GM12865 (cell line): Measurements from ENCODE around the gene ZFP36L1.
A peak's percentile ranks its signal among the peaks of the same experiment; 100 is the strongest.

Experiments used
- DNase-seq: peaks from one replicate; pipeline ENCODE4 v3.0.0; 2010; ENCODE audit warnings: low read depth
- H3K4me3 ChIP-seq: 2 replicates; pipeline ENCODE4 v1.5.1; 2011; ENCODE audit warnings: mild to moderate bottlenecking, low read depth, low read length, control low read depth
- TF ChIP-seq, protein P1 (sequence below): IDR thresholded peaks from 2 replicates; pipeline ENCODE4 v1.5.1; 2011; ENCODE audit warnings: low read length, control low read depth, low read depth, inconsistent platforms; ENCODE audit not compliant: insufficient read depth; ENCODE audit errors: missing control alignments

The ZFP36L1 gene

DNA sequence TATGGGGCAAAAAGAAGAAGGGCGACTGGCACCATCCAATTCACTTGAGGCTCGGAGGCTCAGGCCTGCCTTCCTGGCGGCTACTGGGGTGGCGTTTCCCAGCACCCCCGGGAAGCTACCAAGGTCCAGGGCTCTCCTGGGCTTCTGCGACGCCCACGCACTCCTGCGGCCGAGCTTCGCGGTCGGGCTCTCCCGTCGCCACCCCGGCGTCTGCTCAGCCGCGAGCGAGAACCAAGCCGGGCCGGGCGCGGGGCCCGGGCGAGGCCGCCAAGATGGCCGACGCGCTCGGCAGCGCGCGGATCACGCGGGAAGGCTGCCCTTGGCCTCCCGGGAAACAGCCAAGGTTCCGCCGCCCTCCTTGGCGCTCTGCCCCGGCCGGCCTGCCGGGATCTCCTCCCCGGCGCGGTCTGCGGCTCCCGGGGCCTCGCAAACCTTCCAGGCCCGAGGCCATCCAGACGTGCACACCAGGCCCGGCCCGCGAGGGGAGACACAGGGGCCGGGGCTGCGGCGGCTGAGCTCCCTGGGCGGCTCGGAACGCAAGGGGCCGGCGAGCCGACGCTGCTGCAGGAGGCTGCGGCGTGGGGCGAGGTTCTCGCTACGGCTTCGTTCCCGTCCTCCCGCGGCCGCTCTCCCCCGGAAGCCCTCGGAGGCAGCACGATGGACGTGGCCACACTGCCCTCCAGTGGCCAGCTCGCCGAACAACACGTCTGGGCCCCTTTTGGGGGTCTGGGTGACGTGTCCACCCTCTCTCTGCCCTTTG, 23.5 kb upstream of the ZFP36L1 start:
- peak overlapping the region; percentile 59 for H3K4me3 ChIP-seq
- DNase-seq: peak; percentile 97
- TF ChIP-seq, protein P1, sequence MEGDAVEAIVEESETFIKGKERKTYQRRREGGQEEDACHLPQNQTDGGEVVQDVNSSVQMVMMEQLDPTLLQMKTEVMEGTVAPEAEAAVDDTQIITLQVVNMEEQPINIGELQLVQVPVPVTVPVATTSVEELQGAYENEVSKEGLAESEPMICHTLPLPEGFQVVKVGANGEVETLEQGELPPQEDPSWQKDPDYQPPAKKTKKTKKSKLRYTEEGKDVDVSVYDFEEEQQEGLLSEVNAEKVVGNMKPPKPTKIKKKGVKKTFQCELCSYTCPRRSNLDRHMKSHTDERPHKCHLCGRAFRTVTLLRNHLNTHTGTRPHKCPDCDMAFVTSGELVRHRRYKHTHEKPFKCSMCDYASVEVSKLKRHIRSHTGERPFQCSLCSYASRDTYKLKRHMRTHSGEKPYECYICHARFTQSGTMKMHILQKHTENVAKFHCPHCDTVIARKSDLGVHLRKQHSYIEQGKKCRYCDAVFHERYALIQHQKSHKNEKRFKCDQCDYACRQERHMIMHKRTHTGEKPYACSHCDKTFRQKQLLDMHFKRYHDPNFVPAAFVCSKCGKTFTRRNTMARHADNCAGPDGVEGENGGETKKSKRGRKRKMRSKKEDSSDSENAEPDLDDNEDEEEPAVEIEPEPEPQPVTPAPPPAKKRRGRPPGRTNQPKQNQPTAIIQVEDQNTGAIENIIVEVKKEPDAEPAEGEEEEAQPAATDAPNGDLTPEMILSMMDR: peak; percentile 93

DNA sequence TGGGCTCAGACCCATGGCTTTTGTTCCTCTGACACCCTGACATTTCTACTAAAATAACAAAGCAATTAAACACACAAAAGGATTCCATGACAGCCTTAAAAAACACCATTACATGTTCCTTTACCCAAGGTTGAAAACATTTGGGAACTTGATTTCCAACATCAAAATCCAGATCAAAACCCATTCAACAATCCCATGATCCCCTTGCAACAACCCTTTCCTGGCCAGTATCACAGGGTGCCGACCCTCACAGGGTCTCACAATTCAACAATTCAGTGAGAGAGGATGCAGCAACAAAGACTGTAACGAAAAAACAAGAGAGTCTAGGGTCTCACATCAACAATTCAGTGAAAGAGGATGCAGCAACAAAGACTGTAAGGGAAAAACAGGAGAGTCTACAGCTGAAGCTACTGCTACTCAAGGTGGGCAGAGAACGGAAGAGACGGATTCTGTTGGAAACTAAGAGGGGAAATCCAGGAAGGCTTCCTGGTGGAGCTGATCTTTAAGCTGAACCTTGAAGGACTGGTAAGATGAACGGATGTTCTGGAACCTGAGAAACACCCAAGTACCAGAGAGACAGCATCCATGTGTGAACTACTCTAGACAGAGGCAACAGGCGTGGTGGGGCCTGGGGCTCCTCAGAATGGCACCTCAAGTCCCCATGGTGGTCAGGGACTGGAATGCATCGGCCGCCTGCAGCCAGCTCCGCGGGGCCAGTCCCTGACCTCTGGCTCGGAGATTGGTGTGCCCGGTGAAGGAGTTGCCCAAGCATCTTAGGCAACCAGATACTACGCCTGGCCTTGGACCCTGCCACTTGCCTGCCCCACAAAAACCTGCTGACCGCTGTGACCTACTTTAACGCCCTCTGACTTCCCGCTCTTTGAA, 22.7 kb upstream of the ZFP36L1 start:
- DNase-seq: peak; percentile 70
- peak overlapping the region; percentile 59 for H3K4me3 ChIP-seq
- TF ChIP-seq, protein P1: no peak

DNA sequence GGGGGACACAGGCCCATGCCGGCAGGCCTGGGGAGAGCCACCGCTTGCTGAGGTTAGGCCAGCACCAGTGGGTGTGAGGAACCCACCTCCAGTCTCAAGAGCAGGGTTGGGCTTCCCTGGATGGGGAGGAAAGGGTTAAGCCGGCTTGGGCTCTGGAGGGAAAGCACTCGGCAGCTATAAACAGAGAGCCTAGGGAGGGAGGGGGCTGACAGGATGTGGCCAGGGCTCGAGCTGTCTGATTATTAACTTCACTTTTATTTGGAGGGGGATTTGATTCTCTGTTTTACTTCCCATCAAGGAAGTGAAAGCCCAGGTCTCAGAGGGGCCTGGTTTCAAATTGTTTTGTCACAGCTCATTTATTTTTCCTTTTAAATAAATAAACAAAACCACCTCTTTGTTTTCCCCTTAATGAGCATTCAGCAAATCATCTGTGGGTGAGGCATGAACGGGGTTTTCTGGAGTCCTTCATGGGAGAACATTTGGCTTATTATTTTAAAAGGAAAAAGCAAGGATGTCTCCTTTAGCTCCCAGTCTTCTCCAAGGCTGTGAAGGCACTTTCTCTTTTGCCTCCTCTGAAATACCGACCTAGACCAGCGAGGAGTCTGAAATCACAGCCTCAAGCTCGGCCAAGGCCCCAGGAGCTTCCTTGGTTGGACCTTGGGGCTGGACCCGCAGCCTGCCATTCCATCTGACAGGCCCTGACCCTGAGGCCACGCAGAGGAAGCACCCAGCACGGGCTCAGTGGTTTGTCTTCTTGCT, 21.9 kb upstream of the ZFP36L1 start:
- peak; percentile 82 for DNase-seq
- H3K4me3 ChIP-seq: peak overlapping the region; percentile 59
- TF ChIP-seq, protein P1: no peak

DNA sequence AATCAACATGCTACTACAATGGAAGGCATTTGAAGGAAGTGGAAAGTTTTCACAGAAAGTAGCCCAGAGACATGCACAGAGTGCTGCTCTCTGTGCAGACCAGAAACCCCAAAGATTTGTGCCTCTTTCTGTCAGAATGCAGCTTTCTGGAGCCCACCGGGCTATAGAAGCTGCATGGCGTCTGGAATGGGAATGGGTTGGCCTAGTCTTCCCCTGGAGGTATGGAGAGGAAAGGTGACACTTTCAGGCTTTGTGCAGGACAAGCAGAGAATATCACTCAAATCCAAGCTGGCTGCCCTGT, 21.3 kb upstream of the ZFP36L1 start:
- H3K4me3 ChIP-seq: peak overlapping the region; percentile 59
- no peak for DNase-seq
- TF ChIP-seq, protein P1: no peak

DNA sequence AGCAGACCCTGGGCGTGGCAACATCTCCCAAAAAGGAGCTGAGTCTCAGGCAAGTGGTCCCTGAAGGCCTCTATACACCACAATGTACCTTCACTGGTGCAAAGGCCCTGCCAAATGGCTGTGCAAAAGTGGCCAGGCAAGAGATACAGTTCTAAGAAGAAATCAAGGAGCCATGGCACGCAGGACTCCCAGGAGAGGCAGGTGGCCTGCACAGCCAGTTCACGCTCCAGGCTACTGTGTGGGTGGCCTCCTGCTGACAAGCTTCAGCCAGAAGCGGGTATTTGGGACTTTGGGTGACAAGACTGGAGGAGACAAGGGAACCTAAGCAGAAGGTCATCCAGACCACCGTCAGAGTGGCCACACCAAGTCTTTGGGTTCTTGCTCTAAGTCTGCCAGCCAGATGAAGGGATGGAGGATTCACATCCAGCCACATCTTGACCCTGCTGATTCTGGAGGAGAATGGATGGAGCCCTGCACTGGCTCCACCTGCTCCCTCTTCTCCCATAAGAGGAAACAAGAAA, 20.5 kb upstream of the ZFP36L1 start:
- H3K4me3 ChIP-seq: no peak overlapping the region
- DNase-seq: no peak
- TF ChIP-seq, protein P1: no peak

DNA sequence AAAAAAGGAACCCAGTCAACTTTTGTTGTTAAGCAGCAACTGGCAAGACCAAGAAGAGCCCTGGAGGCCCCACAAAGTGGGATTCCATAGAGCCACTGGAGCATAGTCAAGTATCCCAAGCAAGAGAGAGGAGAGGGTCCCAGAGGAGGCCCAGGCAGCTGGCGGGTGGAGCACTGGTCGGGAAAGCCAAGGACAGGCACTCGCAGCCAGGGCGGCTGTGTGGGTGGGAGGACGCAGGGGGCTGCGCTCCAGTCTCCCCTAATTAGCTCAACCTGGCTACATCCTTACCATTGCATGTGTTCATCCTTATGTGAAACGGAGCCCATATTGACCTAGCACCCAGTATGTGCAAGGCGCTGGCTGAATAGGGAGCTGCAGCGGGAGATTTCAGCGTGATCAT, 18.3 kb upstream of the ZFP36L1 start:
- H3K4me3 ChIP-seq: no peak overlapping the region
- DNase-seq: no peak
- TF ChIP-seq, protein P1: no peak
